GM13976 (cell line): ENCODE results near the gene HMGB1.

ENCODE experiments used
- DNase-seq: peaks from one replicate; pipeline ENCODE4 v3.0.0; 2012; ENCODE audit warnings: low spot score
- CTCF ChIP-seq: IDR thresholded peaks from 2 replicates; pipeline ENCODE4 v1.5.1; 2012; ENCODE audit warnings: borderline replicate concordance, mild to moderate bottlenecking; ENCODE audit not compliant: insufficient read depth; ENCODE audit errors: extremely low read depth, missing control alignments, control extremely low read depth
- in situ Hi-C: fragments of 300-500 bp; cut with MboI; formaldehyde crosslinking; loops from one replicate; pipeline ENCODE4 v1.12.0; 2022; ENCODE audit warnings: low sequenced_read_pairs, mixed read lengths, inconsistent platforms; ENCODE audit not compliant: unreplicated experiment

Gene HMGB1

GRCh38 chr13:30435911-30436451 is 29.8 kb downstream of the HMGB1 start:
- in situ Hi-C loops, result no loop called here
- DNase-seq, result no peak
- TF ChIP-seq CTCF, result no peak

GRCh38 chr13:30431269-30431940 is 34.3 kb downstream of the HMGB1 start:
- in situ Hi-C loops, result no loop called here
- no peak for TF ChIP-seq CTCF
- DNase-seq, result no peak

- no peak for TF ChIP-seq CTCF
- peak; percentile 47 for DNase-seq
- in situ Hi-C loops, result no loop called here
These were observed 35.7 kb downstream of the HMGB1 start for GRCh38 chr13:30429721-30430694.

GRCh38 chr13:30429235-30429634 is 36.5 kb downstream of the HMGB1 start:
- DNase-seq, result no peak
- in situ Hi-C loops, result no loop called here
- TF ChIP-seq CTCF, result no peak

- in situ Hi-C loops, result no loop called here
- no peak for DNase-seq
- no peak for TF ChIP-seq CTCF
These were observed 41.8 kb downstream of the HMGB1 start for GRCh38 chr13:30423891-30424290.

- in situ Hi-C loops, result no loop called here
- TF ChIP-seq CTCF, result no peak
- DNase-seq, result peak; percentile 68
These were observed 43.5 kb downstream of the HMGB1 start, which contains the start of gene UBE2L5 for GRCh38 chr13:30422054-30422839. Gene UBE2L5 (plus strand): TSS chr13:30422493. CDS start chr13:30427991, 5,498 bp downstream.
